HG02588 (cell line): ENCODE measurements around the gene SPINK4.

Source experiments
- ATAC-seq: cut with Tn5 transposase; IDR thresholded peaks from one replicate; pipeline ENCODE4 v1.9.1; 2021; ENCODE audit warnings: mild to moderate bottlenecking, moderate library complexity; ENCODE audit not compliant: unreplicated experiment

The SPINK4 gene

GRCh38 chr9:33256236-33256635, 16.3 kb downstream of the SPINK4 start:
- ATAC-seq = no peak

GRCh38 chr9:33257276-33257675, 17.3 kb downstream of the SPINK4 start:
- no peak for ATAC-seq

- ATAC-seq = no peak
Measured at GRCh38 chr9:33260372-33260771, 20.4 kb downstream of the SPINK4 start.

- ATAC-seq = peak; percentile 4
Measured at GRCh38 chr9:33263131-33264002, 23.4 kb downstream of the SPINK4 start.

- peak; percentile 30 for ATAC-seq
Measured at GRCh38 chr9:33264003-33264472, 24.1 kb downstream of the SPINK4 start.

GRCh38 chr9:33264473-33265177, 24.7 kb downstream of the SPINK4 start, which contains the start of the genes BAG1 and CHMP5:
BAG1 (minus strand) TSS chr9:33264708.
CHMP5 (plus strand) TSS chr9:33265049; CDS start chr9:33265079, 30 bp downstream.
- ATAC-seq = peak; percentile 81

GRCh38 chr9:33265211-33265865, 25.4 kb downstream of the SPINK4 start:
- no peak for ATAC-seq

- no peak for ATAC-seq
Measured at GRCh38 chr9:33267151-33267767, 27.3 kb downstream of the SPINK4 start.

- ATAC-seq = no peak
Measured at GRCh38 chr9:33270146-33270545, 30.2 kb downstream of the SPINK4 start.

GRCh38 chr9:33272061-33272460, 32.1 kb downstream of the SPINK4 start:
- ATAC-seq = no peak

GRCh38 chr9:33273266-33273971, 33.5 kb downstream of the SPINK4 start:
- no peak for ATAC-seq

GRCh38 chr9:33273972-33274328, 34.0 kb downstream of the SPINK4 start:
- ATAC-seq = no peak

GRCh38 chr9:33277484-33277883, 37.5 kb downstream of the SPINK4 start:
- ATAC-seq = no peak

- no peak for ATAC-seq
Measured at GRCh38 chr9:33285502-33285901, 45.5 kb downstream of the SPINK4 start.

- no peak for ATAC-seq
Measured at GRCh38 chr9:33287087-33287490, 47.1 kb downstream of the SPINK4 start.

- no peak for ATAC-seq
Measured at GRCh38 chr9:33288235-33288634, 48.3 kb downstream of the SPINK4 start.

GRCh38 chr9:33288828-33289483, 49.0 kb downstream of the SPINK4 start:
- ATAC-seq = no peak

GRCh38 chr9:33289496-33289895, 49.5 kb downstream of the SPINK4 start:
- no peak for ATAC-seq

- no peak for ATAC-seq
Measured at GRCh38 chr9:33289936-33290246, 49.9 kb downstream of the SPINK4 start.
